Measurements from ENCODE around the gene NUDT21. TPM values are rescaled to one million over a fixed set of nuclear protein-coding genes. Genes with fewer than 3 reads are reported as not detected.
A peak's percentile ranks its signal among the peaks of the same experiment; 100 is the strongest.

NUDT21 gene
- total and polyA plus RNA-seq, 4 experiments from 2014 or later, result 78.3 to 110 (median 104) TPM

- Histone ChIP-seq H3K27me3 (ENCODE audit: insufficient read depth, low read length) (no peaks in the 10 kb centered on the region), H3K9me3 (ENCODE audit: control insufficient read depth in 1 of 2, low read length in 2 of 2) (no peaks in the 10 kb centered on the region), H3K27ac (ENCODE audit: low read depth, low read length) (no peak overlapping the region), H3K4me1 (ENCODE audit: insufficient read depth, low read length) (peaks cover 48% of the 10 kb centered on the region), H3K36me3 (ENCODE audit: insufficient read depth, low read length) (no peaks in the 10 kb centered on the region), H3K4me3 (ENCODE audit: low read length in 2 of 2) (no peak overlapping the region)
- Mint-ChIP-seq H3K9me3 (no peaks in the 10 kb centered on the region), H3K27ac (peak overlapping the region in 3 of 7 donors; percentile 8 to 75 (median 19)), H3K4me3 (peak overlapping the region in 1 of 8 donors; percentile 4), H3K4me1 (peaks cover 40 to 50% (median 44%) of the 10 kb centered on the region in 4 donors), H3K36me3 (peaks cover 0 to 9% of the 10 kb centered on the region in 2 donors), H3K27me3 (no peaks in the 10 kb centered on the region)
- intact Hi-C loops (cut with micrococcal nuclease), result loop anchor here (5.0 kb wide), 1 partner anchor 478 kb away; no protein-coding TSS in a partner anchor
- no peak for DNase-seq
- POLR2A ChIA-PET (ENCODE audit: partially characterized antibody), result no interaction called here
- CTCF ChIA-PET (ENCODE audit: partially characterized antibody), result interaction anchor here (1.0 kb wide), 1 partner anchor 31 kb away, joined by 3 read pairs; the partner anchor contains the start of genes NUDT21 and OGFOD1
Measured at GRCh38 chr16:56419740-56420548, 31.2 kb downstream of the NUDT21 start.

- peaks cover 5% of the 10 kb centered on the region for H3K36me3 ChIP-seq (ENCODE audit: insufficient read depth, low read length)
- no peaks in the 10 kb centered on the region for H3K9me3 Mint-ChIP-seq
- no peaks in the 10 kb centered on the region for H3K27me3 ChIP-seq (ENCODE audit: insufficient read depth, low read length)
- peaks cover 6 to 25% of the 10 kb centered on the region in 2 donors for H3K36me3 Mint-ChIP-seq
- peaks cover 24% of the 10 kb centered on the region for H3K4me1 ChIP-seq (ENCODE audit: insufficient read depth, low read length)
- POLR2A ChIA-PET (ENCODE audit: partially characterized antibody), result interaction anchor here (0.6 kb wide), 1 partner anchor 225 kb away, joined by 3 read pairs; no protein-coding TSS in a partner anchor
- CTCF ChIA-PET (ENCODE audit: partially characterized antibody), result no interaction called here
- H3K4me1 Mint-ChIP-seq, result peaks cover 25 to 31% (median 28%) of the 10 kb centered on the region in 4 donors
- H3K4me3 Mint-ChIP-seq, result no peak overlapping the region
- H3K27ac ChIP-seq (ENCODE audit: low read depth, low read length), result no peak overlapping the region
- no peak for DNase-seq
- H3K27me3 Mint-ChIP-seq, result no peaks in the 10 kb centered on the region
- no peak overlapping the region for H3K4me3 ChIP-seq (ENCODE audit: low read length in 2 of 2)
- H3K9me3 ChIP-seq (ENCODE audit: control insufficient read depth in 1 of 2, low read length in 2 of 2), result no peaks in the 10 kb centered on the region
- H3K27ac Mint-ChIP-seq, result no peak overlapping the region
- intact Hi-C loops (cut with micrococcal nuclease), result no loop called here
Measured at GRCh38 chr16:56417138-56417537, 34.0 kb downstream of the NUDT21 start.

GRCh38 chr16:56415875-56416274, 35.3 kb downstream of the NUDT21 start:
- CTCF ChIA-PET (ENCODE audit: partially characterized antibody), result no interaction called here
- Mint-ChIP-seq H3K4me1 (peaks cover 19 to 22% (median 21%) of the 10 kb centered on the region in 4 donors), H3K36me3 (peaks cover 13 to 35% of the 10 kb centered on the region in 2 donors), H3K27me3 (no peaks in the 10 kb centered on the region), H3K27ac (no peak overlapping the region), H3K9me3 (no peaks in the 10 kb centered on the region), H3K4me3 (no peak overlapping the region)
- intact Hi-C loops (cut with micrococcal nuclease), result no loop called here
- no peaks in the 10 kb centered on the region for H3K27me3 ChIP-seq (ENCODE audit: insufficient read depth, low read length)
- POLR2A ChIA-PET (ENCODE audit: partially characterized antibody), result no interaction called here
- H3K36me3 ChIP-seq (ENCODE audit: insufficient read depth, low read length), result peaks cover 5% of the 10 kb centered on the region
- H3K9me3 ChIP-seq (ENCODE audit: control insufficient read depth in 1 of 2, low read length in 2 of 2), result no peaks in the 10 kb centered on the region
- H3K27ac ChIP-seq (ENCODE audit: low read depth, low read length), result no peak overlapping the region
- H3K4me3 ChIP-seq (ENCODE audit: low read length in 2 of 2), result no peak overlapping the region
- H3K4me1 ChIP-seq (ENCODE audit: insufficient read depth, low read length), result peaks cover 14% of the 10 kb centered on the region
- no peak for DNase-seq

- H3K27ac ChIP-seq (ENCODE audit: low read depth, low read length), result no peak overlapping the region
- H3K36me3 ChIP-seq (ENCODE audit: insufficient read depth, low read length), result peaks cover 5% of the 10 kb centered on the region
- no peak overlapping the region for H3K4me3 Mint-ChIP-seq
- ChIA-PET CTCF (ENCODE audit: partially characterized antibody) (no interaction called here), POLR2A (ENCODE audit: partially characterized antibody) (no interaction called here)
- no peaks in the 10 kb centered on the region for H3K27me3 ChIP-seq (ENCODE audit: insufficient read depth, low read length)
- H3K27me3 Mint-ChIP-seq, result no peaks in the 10 kb centered on the region
- peaks cover 13 to 42% of the 10 kb centered on the region in 2 donors for H3K36me3 Mint-ChIP-seq
- H3K4me1 Mint-ChIP-seq, result peaks cover 10 to 15% (median 13%) of the 10 kb centered on the region in 4 donors
- intact Hi-C loops (cut with micrococcal nuclease), result no loop called here
- H3K4me3 ChIP-seq (ENCODE audit: low read length in 2 of 2), result no peak overlapping the region
- no peaks in the 10 kb centered on the region for H3K9me3 Mint-ChIP-seq
- H3K9me3 ChIP-seq (ENCODE audit: control insufficient read depth in 1 of 2, low read length in 2 of 2), result no peaks in the 10 kb centered on the region
- peak overlapping the region in 1 of 7 donors; percentile 23 for H3K27ac Mint-ChIP-seq
- peaks cover 3% of the 10 kb centered on the region for H3K4me1 ChIP-seq (ENCODE audit: insufficient read depth, low read length)
- no peak for DNase-seq
Measured at GRCh38 chr16:56414366-56414765, 36.8 kb downstream of the NUDT21 start.

GRCh38 chr16:56413381-56413780, 37.8 kb downstream of the NUDT21 start:
- no peak overlapping the region for H3K4me3 Mint-ChIP-seq
- peaks cover 3% of the 10 kb centered on the region for H3K4me1 ChIP-seq (ENCODE audit: insufficient read depth, low read length)
- no peak for DNase-seq
- peaks cover 22 to 52% of the 10 kb centered on the region in 2 donors for H3K36me3 Mint-ChIP-seq
- H3K27me3 Mint-ChIP-seq, result no peaks in the 10 kb centered on the region
- ChIA-PET CTCF (ENCODE audit: partially characterized antibody) (no interaction called here), POLR2A (ENCODE audit: partially characterized antibody) (no interaction called here)
- H3K27me3 ChIP-seq (ENCODE audit: insufficient read depth, low read length), result no peaks in the 10 kb centered on the region
- H3K9me3 Mint-ChIP-seq, result no peaks in the 10 kb centered on the region
- peaks cover 10 to 15% (median 12%) of the 10 kb centered on the region in 4 donors for H3K4me1 Mint-ChIP-seq
- H3K27ac ChIP-seq (ENCODE audit: low read depth, low read length), result no peak overlapping the region
- no peak overlapping the region for H3K27ac Mint-ChIP-seq
- H3K36me3 ChIP-seq (ENCODE audit: insufficient read depth, low read length), result peaks cover 10% of the 10 kb centered on the region
- H3K9me3 ChIP-seq (ENCODE audit: control insufficient read depth in 1 of 2, low read length in 2 of 2), result no peaks in the 10 kb centered on the region
- intact Hi-C loops (cut with micrococcal nuclease), result no loop called here
- H3K4me3 ChIP-seq (ENCODE audit: low read length in 2 of 2), result no peak overlapping the region

- H3K4me3 ChIP-seq (ENCODE audit: low read length in 2 of 2), result no peak overlapping the region
- no peak overlapping the region for H3K27ac Mint-ChIP-seq
- H3K36me3 ChIP-seq (ENCODE audit: insufficient read depth, low read length), result peaks cover 19% of the 10 kb centered on the region
- intact Hi-C loops (cut with micrococcal nuclease), result no loop called here
- H3K4me1 ChIP-seq (ENCODE audit: insufficient read depth, low read length), result no peaks in the 10 kb centered on the region
- ChIA-PET CTCF (ENCODE audit: partially characterized antibody) (no interaction called here), POLR2A (ENCODE audit: partially characterized antibody) (no interaction called here)
- H3K27ac ChIP-seq (ENCODE audit: low read depth, low read length), result no peak overlapping the region
- no peak overlapping the region for H3K4me3 Mint-ChIP-seq
- H3K9me3 ChIP-seq (ENCODE audit: control insufficient read depth in 1 of 2, low read length in 2 of 2), result no peaks in the 10 kb centered on the region
- H3K27me3 ChIP-seq (ENCODE audit: insufficient read depth, low read length), result no peaks in the 10 kb centered on the region
- H3K9me3 Mint-ChIP-seq, result no peaks in the 10 kb centered on the region
- no peaks in the 10 kb centered on the region for H3K27me3 Mint-ChIP-seq
- H3K36me3 Mint-ChIP-seq, result peaks cover 28 to 60% of the 10 kb centered on the region in 2 donors
- H3K4me1 Mint-ChIP-seq, result peaks cover 10 to 14% (median 12%) of the 10 kb centered on the region in 4 donors
- DNase-seq, result no peak
Measured at GRCh38 chr16:56411624-56412023, 39.5 kb downstream of the NUDT21 start.

GRCh38 chr16:56411123-56411522, 40.0 kb downstream of the NUDT21 start:
- Histone ChIP-seq H3K36me3 (ENCODE audit: insufficient read depth, low read length) (peaks cover 19% of the 10 kb centered on the region), H3K4me1 (ENCODE audit: insufficient read depth, low read length) (no peaks in the 10 kb centered on the region), H3K4me3 (ENCODE audit: low read length in 2 of 2) (no peak overlapping the region), H3K27ac (ENCODE audit: low read depth, low read length) (no peak overlapping the region), H3K9me3 (ENCODE audit: control insufficient read depth in 1 of 2, low read length in 2 of 2) (no peaks in the 10 kb centered on the region), H3K27me3 (ENCODE audit: insufficient read depth, low read length) (no peaks in the 10 kb centered on the region)
- H3K27ac Mint-ChIP-seq, result no peak overlapping the region
- ChIA-PET CTCF (ENCODE audit: partially characterized antibody) (no interaction called here), POLR2A (ENCODE audit: partially characterized antibody) (no interaction called here)
- H3K9me3 Mint-ChIP-seq, result no peaks in the 10 kb centered on the region
- H3K36me3 Mint-ChIP-seq, result peaks cover 28 to 60% of the 10 kb centered on the region in 2 donors
- no peak overlapping the region for H3K4me3 Mint-ChIP-seq
- H3K4me1 Mint-ChIP-seq, result peaks cover 10 to 14% (median 12%) of the 10 kb centered on the region in 4 donors
- H3K27me3 Mint-ChIP-seq, result no peaks in the 10 kb centered on the region
- intact Hi-C loops (cut with micrococcal nuclease), result no loop called here
- no peak for DNase-seq
